NCI-H1694 treated with DMSO at 0.1 percent for 48 hours (cell line): ENCODE data around the gene GSTM3.
"Not testable (repeated sequence)": the region's sequence is repeated elsewhere in the genome, so short reads cannot be mapped to it uniquely, and the experiment has no call there.

Source experiments
- DNase-seq: peaks from one replicate; lab custom pipeline; 2025; lab: John Stamatoyannopoulos, UW

GSTM3 gene

GRCh38 chr1:109726728-109727373 is 14.0 kb downstream of the GSTM3 start:
- no peak for DNase-seq

- DNase-seq, result no peak
These were observed 14.8 kb downstream of the GSTM3 start for GRCh38 chr1:109726007-109726406.

- DNase-seq, result no peak
These were observed 15.3 kb downstream of the GSTM3 start for GRCh38 chr1:109725510-109725909.

- DNase-seq, result no peak
These were observed 15.9 kb downstream of the GSTM3 start for GRCh38 chr1:109724933-109725332.

GRCh38 chr1:109722908-109723691 is 17.7 kb downstream of the GSTM3 start:
- DNase-seq, result no peak

- no peak for DNase-seq
These were observed 18.9 kb downstream of the GSTM3 start for GRCh38 chr1:109721971-109722370.

- no peak for DNase-seq
These were observed 19.8 kb downstream of the GSTM3 start for GRCh38 chr1:109721042-109721441.

- DNase-seq, result no peak
These were observed 21.5 kb downstream of the GSTM3 start for GRCh38 chr1:109719337-109719837.

GRCh38 chr1:109718495-109718894 is 22.3 kb downstream of the GSTM3 start:
- DNase-seq, result no peak

- no peak for DNase-seq
These were observed 23.1 kb downstream of the GSTM3 start for GRCh38 chr1:109717729-109718128.

- no peak for DNase-seq
These were observed 24.2 kb downstream of the GSTM3 start for GRCh38 chr1:109716570-109717090.

GRCh38 chr1:109716121-109716520 is 24.7 kb downstream of the GSTM3 start:
- DNase-seq, result no peak

GRCh38 chr1:109714661-109715372 is 26.0 kb downstream of the GSTM3 start:
- DNase-seq, result no peak

GRCh38 chr1:109713636-109714035 is 27.2 kb downstream of the GSTM3 start:
- no peak for DNase-seq

GRCh38 chr1:109712321-109712864 is 28.4 kb downstream of the GSTM3 start:
- no peak for DNase-seq

GRCh38 chr1:109711593-109712320 is 29.1 kb downstream of the GSTM3 start, which contains the start of gene GSTM5:
Gene GSTM5 (plus strand): TSS chr1:109712251. CDS start chr1:109712313, 62 bp downstream.
- DNase-seq, result not testable (repeated sequence)

GRCh38 chr1:109709822-109710221 is 31.0 kb downstream of the GSTM3 start:
- not testable (repeated sequence) for DNase-seq

GRCh38 chr1:109708949-109709348 is 31.9 kb downstream of the GSTM3 start:
- DNase-seq, result not testable (repeated sequence)

- DNase-seq, result no peak
These were observed 35.4 kb downstream of the GSTM3 start for GRCh38 chr1:109705411-109705810.

- no peak for DNase-seq
These were observed 36.7 kb downstream of the GSTM3 start for GRCh38 chr1:109704173-109704572.

GRCh38 chr1:109702940-109703339 is 37.9 kb downstream of the GSTM3 start:
- DNase-seq, result not testable (repeated sequence)
